HG03575 (cell line): Measurements from ENCODE around the gene MDFI.

Experiments
- ATAC-seq: cut with Tn5 transposase; IDR thresholded peaks from one replicate; pipeline ENCODE4 v1.9.1; 2021; ENCODE audit not compliant: unreplicated experiment, insufficient number of reproducible peaks, low FRiP score; ENCODE audit errors: extremely low read depth

The MDFI gene

GRCh38 chr6:41644297-41644879 lies 6.1 kb downstream of the MDFI start:
- ATAC-seq = no peak

- ATAC-seq = no peak
Observed at GRCh38 chr6:41645007-41645618, 6.8 kb downstream of the MDFI start.

GRCh38 chr6:41646026-41646795 lies 7.9 kb downstream of the MDFI start:
- no peak for ATAC-seq

DNA sequence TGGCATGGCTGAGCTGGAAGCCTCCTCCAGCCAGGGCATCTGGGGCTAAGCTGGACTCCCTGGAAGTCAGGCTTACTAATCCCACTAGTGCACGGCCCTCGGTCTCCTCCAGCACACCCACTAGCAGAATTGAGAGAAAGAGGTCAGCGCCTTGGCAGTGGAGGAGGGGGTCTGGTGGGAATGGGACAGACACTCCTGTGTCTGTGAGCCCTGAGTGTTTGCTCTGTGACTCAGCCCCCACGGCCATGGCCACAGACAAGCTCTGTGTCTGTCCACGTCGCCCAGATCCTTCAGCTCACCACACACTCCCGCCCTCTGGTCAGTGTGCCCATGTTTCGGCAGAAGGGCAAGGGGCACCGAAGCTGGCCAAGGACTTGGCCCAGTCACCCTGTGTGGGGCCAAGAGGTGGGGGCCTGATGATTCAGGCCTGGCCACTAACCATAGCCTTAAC lies 8.8 kb downstream of the MDFI start:
- no peak for ATAC-seq

GRCh38 chr6:41648070-41648585 lies 9.9 kb downstream of the MDFI start:
- no peak for ATAC-seq

GRCh38 chr6:41648921-41649320 lies 10.7 kb downstream of the MDFI start:
- ATAC-seq = no peak

- ATAC-seq = no peak
Observed at GRCh38 chr6:41649596-41649995, 11.3 kb downstream of the MDFI start.

DNA sequence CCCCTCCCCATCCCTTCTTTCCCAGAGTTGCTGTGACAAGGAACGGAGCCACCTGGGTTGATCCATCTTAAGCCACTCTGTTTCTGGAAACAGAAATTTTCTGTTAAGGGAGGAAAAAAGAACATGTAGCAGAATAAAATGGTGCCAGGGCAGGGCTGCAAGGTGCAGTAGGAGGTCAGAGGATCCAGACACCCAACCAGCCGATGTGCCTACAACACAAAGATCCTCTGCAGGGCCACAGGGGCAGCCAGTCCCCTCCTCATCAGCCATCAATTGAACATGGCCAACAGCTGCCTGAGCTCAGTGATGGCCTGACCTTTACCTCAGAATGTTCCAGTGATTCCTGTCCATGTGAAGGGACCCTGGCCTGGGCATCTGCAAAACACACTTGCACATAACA lies 11.9 kb downstream of the MDFI start:
- ATAC-seq = no peak

DNA sequence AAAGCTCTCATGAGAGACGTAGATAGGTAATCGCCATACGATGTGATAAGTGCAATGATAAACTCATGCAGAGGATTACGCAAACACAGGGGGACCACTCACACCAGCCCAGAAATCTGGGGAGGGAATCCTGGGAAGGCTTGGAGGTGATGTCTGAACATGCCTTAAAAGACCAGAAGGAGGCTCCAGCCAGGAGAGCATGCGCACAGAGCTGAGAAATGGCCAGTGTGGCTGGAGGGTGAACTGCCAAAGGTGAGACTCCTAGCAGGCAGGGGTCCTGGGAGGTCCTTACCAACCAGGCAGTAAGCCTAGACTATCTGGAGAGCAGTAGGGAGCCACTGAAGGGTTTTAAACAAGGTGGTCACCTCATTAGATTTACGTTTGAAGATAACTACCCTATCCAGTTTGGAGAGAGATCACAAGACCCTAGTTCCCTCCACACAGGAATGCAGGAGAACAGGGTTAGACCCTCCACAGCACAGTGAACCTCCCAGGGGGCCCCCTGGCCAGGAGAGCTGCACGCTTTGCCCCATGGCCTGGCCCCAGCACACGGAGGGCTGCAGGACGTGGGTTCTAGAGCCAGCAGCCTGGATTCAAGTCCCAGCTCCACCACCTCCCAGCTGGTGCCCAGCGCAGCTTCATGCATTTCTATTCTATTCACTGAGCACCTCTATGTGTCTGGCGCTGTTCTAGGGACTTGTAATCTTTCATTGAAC lies 13.1 kb downstream of the MDFI start:
- ATAC-seq = no peak

GRCh38 chr6:41651962-41652657 lies 13.8 kb downstream of the MDFI start:
- ATAC-seq = no peak

DNA sequence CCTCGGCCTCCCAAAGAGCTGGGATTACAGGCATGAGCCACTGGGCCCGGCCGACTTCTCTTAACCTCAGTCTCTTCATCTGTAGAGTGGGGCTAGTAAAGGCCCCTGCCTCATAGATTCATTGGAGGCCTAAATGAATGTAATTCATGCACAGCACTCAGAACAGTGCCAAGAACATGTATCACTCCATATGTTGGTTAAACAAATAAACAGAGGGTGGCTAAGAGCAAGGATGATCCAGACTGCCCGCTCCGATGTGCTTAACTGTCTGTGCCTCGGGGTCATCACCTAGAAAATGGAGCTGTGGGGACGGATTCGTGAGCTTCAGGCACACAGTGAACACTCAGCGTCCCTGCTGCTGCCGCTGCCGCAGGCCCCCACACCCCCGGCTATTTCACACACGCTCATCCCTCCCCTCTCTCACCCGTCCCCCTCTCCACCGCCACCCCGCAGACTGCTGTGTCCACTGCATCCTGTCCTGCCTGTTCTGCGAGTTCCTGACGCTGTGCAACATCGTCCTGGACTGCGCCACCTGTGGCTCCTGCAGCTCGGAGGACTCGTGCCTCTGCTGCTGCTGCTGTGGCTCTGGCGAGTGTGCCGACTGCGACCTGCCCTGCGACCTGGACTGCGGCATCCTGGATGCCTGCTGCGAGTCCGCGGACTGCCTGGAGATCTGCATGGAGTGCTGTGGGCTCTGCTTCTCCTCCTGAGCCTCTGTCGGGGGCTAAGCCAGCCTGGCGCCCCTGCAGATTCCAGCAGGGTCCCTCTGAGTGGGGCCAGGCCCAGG lies 14.8 kb downstream of the MDFI start:
- no peak for ATAC-seq

- ATAC-seq = no peak
Observed at GRCh38 chr6:41653691-41654090, 15.4 kb downstream of the MDFI start.

GRCh38 chr6:41654151-41654697 lies 16.0 kb downstream of the MDFI start:
- no peak for ATAC-seq

GRCh38 chr6:41654698-41655151 lies 16.5 kb downstream of the MDFI start:
- ATAC-seq = no peak

DNA sequence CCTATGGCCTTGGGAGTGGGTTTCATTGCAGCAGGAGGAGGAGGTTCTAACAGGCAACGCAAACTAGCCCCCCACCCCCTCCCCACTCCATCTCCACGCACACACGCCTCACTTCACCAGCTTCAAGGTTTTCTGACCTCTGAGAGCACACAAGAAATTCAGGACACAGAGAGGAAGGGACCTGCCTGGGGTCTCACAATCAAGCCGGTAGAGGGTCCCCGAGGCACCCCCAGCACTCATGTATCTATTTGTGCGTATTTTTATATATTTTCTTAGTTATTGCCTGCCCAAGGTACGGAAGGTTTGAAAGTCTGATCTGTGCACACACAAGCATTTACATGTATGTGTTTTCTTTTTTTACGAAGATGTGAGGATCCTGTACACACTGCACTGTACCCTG lies 16.9 kb downstream of the MDFI start:
- ATAC-seq = no peak

GRCh38 chr6:41655646-41656001 lies 17.4 kb downstream of the MDFI start:
- ATAC-seq = no peak

GRCh38 chr6:41656002-41656691 lies 17.9 kb downstream of the MDFI start:
- no peak for ATAC-seq
